ENCODE measurements around the gene RBM12.

- TF ChIP-seq CTCF (IDR thresholded peaks at IDR 0.05), result no peak
- TF ChIP-seq POLR2A (IDR thresholded peaks at IDR 0.05), result no peak
These were observed 44.6 kb upstream of the RBM12 start for GRCh38 chr20:35709259-35709658.

All from tibial nerve (tissue), 3 donors.